ENCODE data around the gene TSPAN8.

Gene TSPAN8

DNA sequence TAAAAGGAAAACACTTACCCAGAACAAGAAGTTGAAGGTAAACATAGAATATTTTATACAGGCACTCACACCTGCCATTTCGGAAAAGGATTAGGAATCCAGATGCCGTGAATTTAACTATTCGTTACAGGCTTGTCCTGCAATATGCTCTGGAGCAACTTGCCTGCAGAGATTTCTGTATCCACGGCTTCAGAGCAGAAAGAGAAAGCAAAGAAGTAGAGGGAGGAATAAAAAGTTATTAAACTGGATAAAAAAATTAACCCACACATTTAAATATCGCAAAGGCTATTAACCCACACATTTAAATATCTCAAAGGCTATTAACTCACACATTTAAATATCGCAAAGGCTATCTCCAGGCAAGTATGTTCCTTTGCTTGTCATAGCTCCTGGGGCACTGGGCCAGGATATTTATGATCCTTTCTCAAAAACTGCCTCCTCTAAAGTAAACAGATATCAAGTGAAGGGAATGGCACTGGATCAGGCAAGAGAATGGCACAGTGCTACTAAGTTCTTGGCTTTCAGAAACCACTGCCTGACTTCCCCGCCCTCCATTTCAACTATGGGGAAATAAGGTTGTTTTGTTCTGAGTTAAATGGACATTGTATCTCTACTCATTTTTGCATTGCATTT is at the start of gene TSPAN8:
TSS of gene TSPAN8 (minus strand) at position 399 of the 633 bp plus-strand sequence. CDS start at position 78, 321 bp downstream.
- FAIRE-seq, result no peak
- DNase-seq (ENCODE audit: insufficient read length, low spot score), result no peak
- TF ChIP-seq CTCF (IDR thresholded peaks at IDR 0.05; ENCODE audit: insufficient read depth, missing control alignments), result no peak

DNA sequence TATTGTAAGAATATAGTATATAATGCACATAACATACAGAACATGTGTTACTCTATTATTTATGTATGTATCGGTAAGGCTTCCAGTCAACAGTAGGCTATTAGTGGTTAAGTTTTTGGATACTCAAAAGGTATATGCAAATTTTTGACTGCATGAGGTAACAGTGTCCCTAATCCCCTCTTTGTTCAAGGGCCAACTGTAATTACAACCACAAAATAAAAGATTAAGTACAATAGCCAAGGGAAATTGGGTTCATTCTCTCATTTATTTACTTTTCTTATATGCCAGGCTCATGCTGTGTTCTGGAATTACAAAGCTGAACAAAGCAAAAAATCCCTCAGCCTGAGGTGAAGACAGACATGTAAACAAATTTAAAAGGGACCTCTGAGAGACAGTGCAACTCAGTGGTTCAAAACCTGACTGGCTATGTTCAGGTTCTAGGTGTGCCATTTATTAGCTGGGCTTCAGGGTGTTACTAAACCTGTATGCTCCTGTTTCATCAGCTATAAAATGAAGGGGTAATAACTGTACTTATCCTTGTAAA is 43.4 kb upstream of the TSPAN8 start:
- DNase-seq (ENCODE audit: insufficient read length, low spot score), result no peak
- no peak for FAIRE-seq
- no peak for TF ChIP-seq CTCF (IDR thresholded peaks at IDR 0.05; ENCODE audit: insufficient read depth, missing control alignments)

- no peak for TF ChIP-seq CTCF (IDR thresholded peaks at IDR 0.05; ENCODE audit: insufficient read depth, missing control alignments)
- FAIRE-seq (no peak), DNase-seq (ENCODE audit: insufficient read length, low spot score) (no peak)
These were observed 42.9 kb upstream of the TSPAN8 start for GRCh38 chr12:71200706-71201105.

GRCh38 chr12:71197460-71197859 is 39.7 kb upstream of the TSPAN8 start:
- FAIRE-seq, result no peak
- TF ChIP-seq CTCF (IDR thresholded peaks at IDR 0.05; ENCODE audit: insufficient read depth, missing control alignments), result no peak
- DNase-seq (ENCODE audit: insufficient read length, low spot score), result no peak

DNA sequence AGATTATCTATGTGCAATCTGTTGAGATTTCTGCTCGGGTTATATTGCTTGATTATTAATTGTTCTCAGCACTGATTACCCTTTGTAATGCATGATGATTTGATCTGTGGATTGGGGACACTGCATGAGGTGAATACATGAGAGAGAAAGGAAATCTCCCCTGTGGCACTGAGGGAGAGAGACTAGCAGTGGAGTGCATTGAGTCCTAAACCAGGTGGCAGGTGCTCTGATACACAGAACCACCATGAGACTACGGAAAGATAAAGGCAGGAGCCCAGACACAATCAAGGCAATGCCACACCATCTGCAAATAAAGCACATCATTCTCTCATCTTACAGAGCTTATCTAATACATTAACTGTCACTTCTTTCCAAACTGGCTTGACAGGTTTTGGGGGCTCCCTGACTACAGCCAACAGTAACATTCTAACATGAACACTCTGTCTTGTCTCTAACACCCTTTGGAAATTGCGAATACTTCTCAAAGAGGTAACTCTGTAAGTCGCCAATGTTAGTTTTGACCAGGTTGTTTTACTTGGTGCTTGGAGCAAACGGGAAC is 37.6 kb upstream of the TSPAN8 start:
- FAIRE-seq, result no peak
- no peak for TF ChIP-seq CTCF (IDR thresholded peaks at IDR 0.05; ENCODE audit: insufficient read depth, missing control alignments)
- DNase-seq (ENCODE audit: insufficient read length, low spot score), result no peak

GRCh38 chr12:71194657-71195056 is 36.9 kb upstream of the TSPAN8 start:
- no peak for TF ChIP-seq CTCF (IDR thresholded peaks at IDR 0.05; ENCODE audit: insufficient read depth, missing control alignments)
- no peak for FAIRE-seq
- DNase-seq (ENCODE audit: insufficient read length, low spot score), result no peak

DNA sequence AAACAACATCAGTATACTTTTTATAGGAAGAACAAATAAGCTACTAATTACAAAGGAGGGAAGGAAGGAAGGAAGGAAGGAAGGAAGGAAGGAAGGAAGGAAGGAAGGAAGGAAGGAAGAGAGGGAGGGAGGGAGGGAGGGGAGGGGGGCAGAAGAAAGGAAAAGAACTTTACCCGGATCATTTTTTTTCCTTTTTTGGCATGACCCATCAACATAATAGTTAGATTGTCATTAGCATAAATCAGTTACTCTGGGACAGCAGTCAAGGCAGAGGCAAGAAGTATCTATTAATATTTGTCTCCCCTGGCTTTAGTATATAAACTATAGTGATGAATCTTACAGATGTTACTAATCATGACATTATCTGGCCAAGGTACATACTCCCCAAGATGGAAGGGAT is 35.2 kb upstream of the TSPAN8 start:
- DNase-seq (ENCODE audit: insufficient read length, low spot score) (no peak), FAIRE-seq (no peak)
- no peak for TF ChIP-seq CTCF (IDR thresholded peaks at IDR 0.05; ENCODE audit: insufficient read depth, missing control alignments)
